ENCODE data around the gene PAPPA2. TPM values are rescaled to one million over a fixed set of nuclear protein-coding genes. Genes with fewer than 3 reads are reported as not detected.
A peak's percentile ranks its signal among the peaks of the same experiment; 100 is the strongest.
"Not testable (repeated sequence)": the region's sequence is repeated elsewhere in the genome, so short reads cannot be mapped to it uniquely, and the experiment has no call there.

The PAPPA2 gene
- total RNA-seq, 1 donor = 7.0 TPM

- no peak overlapping the region for H3K4me3 ChIP-seq (ENCODE audit: low read depth, low read length)
- DNase-seq (ENCODE audit: low read depth) = no peak
- no peak for TF ChIP-seq CTCF (IDR thresholded peaks at IDR 0.05; ENCODE audit: insufficient read depth, low read length)
Observed at GRCh38 chr1:176557543-176558258, 94.7 kb downstream of the PAPPA2 start.

- no peak overlapping the region for H3K4me3 ChIP-seq (ENCODE audit: low read depth, low read length)
- no peak for DNase-seq (ENCODE audit: low read depth)
- no peak for TF ChIP-seq CTCF (IDR thresholded peaks at IDR 0.05; ENCODE audit: insufficient read depth, low read length)
Observed at GRCh38 chr1:176558561-176558960, 95.6 kb downstream of the PAPPA2 start.

- DNase-seq (ENCODE audit: low read depth) = no peak
- H3K4me3 ChIP-seq (ENCODE audit: low read depth, low read length) = no peak overlapping the region
- no peak for TF ChIP-seq CTCF (IDR thresholded peaks at IDR 0.05; ENCODE audit: insufficient read depth, low read length)
Observed at GRCh38 chr1:176559474-176559873, 96.5 kb downstream of the PAPPA2 start.

- peak; percentile 86 for DNase-seq (ENCODE audit: low read depth)
- peak; percentile 93 for TF ChIP-seq CTCF (IDR thresholded peaks at IDR 0.05; ENCODE audit: insufficient read depth, low read length)
- no peak overlapping the region for H3K4me3 ChIP-seq (ENCODE audit: low read depth, low read length)
Observed at GRCh38 chr1:176559878-176560277, 96.9 kb downstream of the PAPPA2 start.

GRCh38 chr1:176560681-176561080 is 97.7 kb downstream of the PAPPA2 start:
- TF ChIP-seq CTCF (IDR thresholded peaks at IDR 0.05; ENCODE audit: insufficient read depth, low read length) = no peak
- DNase-seq (ENCODE audit: low read depth) = peak; percentile 74
- H3K4me3 ChIP-seq (ENCODE audit: low read depth, low read length) = no peak overlapping the region

GRCh38 chr1:176561761-176562160 is 98.8 kb downstream of the PAPPA2 start:
- DNase-seq (ENCODE audit: low read depth); H3K4me3 ChIP-seq (ENCODE audit: low read depth, low read length): not testable (repeated sequence)

GRCh38 chr1:176566004-176566975 is 103.3 kb downstream of the PAPPA2 start:
- DNase-seq (ENCODE audit: low read depth) = peak; percentile 55

More at GRCh38 chr1:176566004-176566975, 103.3 kb downstream of the PAPPA2 start:
- TF ChIP-seq CTCF (IDR thresholded peaks at IDR 0.05; ENCODE audit: insufficient read depth, low read length) = no peak
- no peak overlapping the region for H3K4me3 ChIP-seq (ENCODE audit: low read depth, low read length)

Data from fibroblast of the aortic adventitia (primary cell).